HepG2 (cell line): ENCODE results near the gene PFN1. TPM values are rescaled to one million over a fixed set of nuclear protein-coding genes. Genes with fewer than 3 reads are reported as not detected.

Source experiments
- ARID3A ChIP-seq: IDR thresholded peaks from 2 replicates; pipeline ENCODE4 v1.6.1; 2012; ENCODE audit warnings: low read depth, low read length, improper control_type of control experiment
- ASH2L ChIP-seq: fragments of 300-600, 200-600 bp; sonication (generic); IDR thresholded peaks from 2 replicates; pipeline ENCODE4 v1.7.0; 2017; ENCODE audit warnings: low read depth, mild to moderate bottlenecking, moderate library complexity, mixed read lengths, low read length; ENCODE audit not compliant: insufficient read length
- DZIP1 ChIP-seq: sonication (generic); formaldehyde crosslinking; IDR thresholded peaks from 2 replicates; pipeline ENCODE4 v1.5.0; 2020; ENCODE audit warnings: mild to moderate bottlenecking, missing genetic modification reagents
- IRX3 ChIP-seq: sonication (generic); formaldehyde crosslinking; IDR thresholded peaks from 2 replicates; pipeline ENCODE4 v1.8.1; 2023; ENCODE audit warnings: mild to moderate bottlenecking, low read depth, missing genetic modification reagents, borderline replicate concordance
- MED8 ChIP-seq: sonication (generic); formaldehyde crosslinking; IDR thresholded peaks from 2 replicates; pipeline ENCODE4 v1.8.1; 2023; ENCODE audit warnings: mild to moderate bottlenecking, missing genetic modification reagents; ENCODE audit not compliant: insufficient replicate concordance
- PCBP2 ChIP-seq: fragments of 200-400 bp; formaldehyde crosslinking; optimal IDR thresholded peaks from 2 replicates; pipeline ENCODE3; 2018; ENCODE audit warnings: low read length, low read depth; ENCODE audit not compliant: poor library complexity, severe bottlenecking
- THRA ChIP-seq: sonication (generic); formaldehyde crosslinking; IDR thresholded peaks from 2 replicates; pipeline ENCODE4 v1.4.0; 2020; ENCODE audit warnings: missing genetic modification reagents, borderline replicate concordance
- ZNF318 ChIP-seq: sonication (generic); formaldehyde crosslinking; IDR thresholded peaks from 2 replicates; pipeline ENCODE4 v1.4.0; 2020; ENCODE audit warnings: mild to moderate bottlenecking, missing genetic modification reagents
- ZNF550 ChIP-seq: sonication (generic); formaldehyde crosslinking; IDR thresholded peaks from 2 replicates; pipeline ENCODE4 v1.4.0; 2020; ENCODE audit warnings: mild to moderate bottlenecking, missing genetic modification reagents, borderline replicate concordance
- ZNF572 ChIP-seq: sonication (generic); formaldehyde crosslinking; IDR thresholded peaks from 2 replicates; pipeline ENCODE4 v1.5.1; 2020; ENCODE audit warnings: mild to moderate bottlenecking, missing genetic modification reagents
- ZNF598 ChIP-seq: sonication (generic); formaldehyde crosslinking; IDR thresholded peaks from 2 replicates; pipeline ENCODE4 v1.5.1; 2020; ENCODE audit warnings: mild to moderate bottlenecking, missing genetic modification reagents, borderline replicate concordance
- ZNF703 ChIP-seq: sonication (generic); formaldehyde crosslinking; IDR thresholded peaks from 2 replicates; pipeline ENCODE4 v1.5.1; 2020; ENCODE audit warnings: missing genetic modification reagents, mild to moderate bottlenecking, moderate library complexity, borderline replicate concordance
- ZSCAN12 ChIP-seq: sonication (generic); formaldehyde crosslinking; IDR thresholded peaks from 2 replicates; pipeline ENCODE4 v1.9.0; 2021; ENCODE audit warnings: mild to moderate bottlenecking, missing genetic modification reagents
- polyA plus RNA-seq, 8 experiments: library from polyadenylated mRNA; depleted of rRNA in 3 of 8; stranded (reverse) in 7 of 8; unstranded in 1 of 8; fragments of >200 nt; fragmentation: Illumina TruSeq in 4 of 8; extraction: Trizol in 4 of 8; gene quantifications; 2 replicates each; pipeline versions ENCODE4 v1.2.1 to v1.2.3, GENCODE V29; 2011 to 2016; ENCODE audit warnings: low read depth in 4 of 8, missing spikeins in 1 of 8, mixed read lengths in 1 of 8; ENCODE audit not compliant: insufficient read depth in 1 of 8
- total RNA-seq, 5 experiments: library from RNA; depleted of rRNA; stranded (reverse); fragments of >200 nt; fragmentation: Illumina TruSeq; extraction: Trizol; gene quantifications; 2 replicates each; pipeline ENCODE4 v1.2.3, GENCODE V29; 2016; ENCODE audit warnings: low read depth in 1 of 5

The PFN1 gene
- total and polyA plus RNA-seq, 2 of the 13 experiments (the other 11 are each of a cell fraction or from before 2014, with no cell fraction given), result 494 to 613 TPM

GRCh38 chr17:4934173-4934979 is 14.0 kb downstream of the PFN1 start (continued):
- TF ChIP-seq ZNF318 (CRISPR knock-in tag), result no peak
- TF ChIP-seq ARID3A, result no peak
- no peak for TF ChIP-seq ASH2L
- no peak for TF ChIP-seq ZSCAN12
- TF ChIP-seq ZNF598, result no peak
- peak; percentile 41 for TF ChIP-seq MED8 (CRISPR knock-in tag)
- no peak for TF ChIP-seq IRX3 (CRISPR knock-in tag)
- 0 out of 2 replicates have a peak, but pooled peaks have one; percentile 31 for TF ChIP-seq DZIP1 (CRISPR knock-in tag)
- TF ChIP-seq PCBP2, result no peak
- no peak for TF ChIP-seq THRA (CRISPR knock-in tag)
- TF ChIP-seq ZNF572 (CRISPR knock-in tag), result 0 out of 2 replicates have a peak, but pooled peaks have one; percentile 45
- TF ChIP-seq ZNF550 (CRISPR knock-in tag), result no peak
- TF ChIP-seq ZNF703 (CRISPR knock-in tag), result no peak
